NCI-H128 (cell line): ENCODE measurements around the gene SARM1.

Experiments used
- DNase-seq: peaks from one replicate; lab custom pipeline; 2025; ENCODE audit not compliant: unreplicated experiment; lab: John Stamatoyannopoulos, UW

SARM1 gene

GRCh38 chr17:28394337-28395116 lies 23.0 kb downstream of the SARM1 start:
- DNase-seq: no peak

- DNase-seq: no peak
Measured at GRCh38 chr17:28395426-28395825, 23.9 kb downstream of the SARM1 start.

GRCh38 chr17:28395968-28396367 lies 24.5 kb downstream of the SARM1 start:
- no peak for DNase-seq

- DNase-seq: no peak
Measured at GRCh38 chr17:28396635-28397239, 25.2 kb downstream of the SARM1 start.

- no peak for DNase-seq
Measured at GRCh38 chr17:28397275-28397674, 25.8 kb downstream of the SARM1 start.

GRCh38 chr17:28397687-28398279 lies 26.3 kb downstream of the SARM1 start:
- no peak for DNase-seq

GRCh38 chr17:28398280-28398981 lies 26.9 kb downstream of the SARM1 start:
- DNase-seq: no peak

- no peak for DNase-seq
Measured at GRCh38 chr17:28399808-28400207, 28.3 kb downstream of the SARM1 start.

- DNase-seq: no peak
Measured at GRCh38 chr17:28402224-28402630, 30.7 kb downstream of the SARM1 start.

- DNase-seq: no peak
Measured at GRCh38 chr17:28402844-28403243, 31.4 kb downstream of the SARM1 start.

- no peak for DNase-seq
Measured at GRCh38 chr17:28404007-28404406, 32.5 kb downstream of the SARM1 start.

GRCh38 chr17:28404461-28404811 lies 32.9 kb downstream of the SARM1 start:
- no peak for DNase-seq

GRCh38 chr17:28404812-28405570 lies 33.5 kb downstream of the SARM1 start:
- DNase-seq: no peak

- no peak for DNase-seq
Measured at GRCh38 chr17:28405632-28406472, 34.4 kb downstream of the SARM1 start, which contains the start of gene SLC46A1. SLC46A1 (minus strand) TSS chr17:28406212; CDS start chr17:28406114, 98 bp downstream.

GRCh38 chr17:28406473-28406814 lies 35.0 kb downstream of the SARM1 start:
- DNase-seq: no peak

- no peak for DNase-seq
Measured at GRCh38 chr17:28407130-28407973, 35.9 kb downstream of the SARM1 start.

- no peak for DNase-seq
Measured at GRCh38 chr17:28407974-28408306, 36.4 kb downstream of the SARM1 start.

GRCh38 chr17:28412099-28412498 lies 40.6 kb downstream of the SARM1 start:
- no peak for DNase-seq

- no peak for DNase-seq
Measured at GRCh38 chr17:28413804-28414203, 42.3 kb downstream of the SARM1 start.
